Left lung (tissue), 10 donors: ENCODE measurements around the gene XPR1. TPM values are rescaled to one million over a fixed set of nuclear protein-coding genes. Genes with fewer than 3 reads are reported as not detected.

Experiments
- ATAC-seq: fragments of 200-7000 bp; cut with Tn5 transposase; one replicate; pipeline ENCODE4 v1.9.1; 2020; ENCODE audit warnings: moderate library complexity
- DNase-seq, 4 donors: peaks; one replicate each; pipeline ENCODE4 v3.0.0-alpha.2; 2013 to 2020
- H3K27ac ChIP-seq, 2 donors: fragments of 200-600 bp; sonication (generic) in 1 of 2; one replicate each; pipeline versions ENCODE4 v1.5.0 to v1.8.0; 2020 to 2021
- H3K27me3 ChIP-seq, 2 donors: fragments of 200-600 bp; sonication (generic) in 1 of 2; one replicate each; pipeline versions ENCODE4 v1.5.0 to v1.8.0; 2020 to 2021
- H3K36me3 ChIP-seq, 2 donors: fragments of 200-600 bp; sonication (generic) in 1 of 2; one replicate each; pipeline versions ENCODE4 v1.5.0 to v1.8.0; 2020 to 2021
- H3K4me1 ChIP-seq, 2 donors: fragments of 200-600 bp; one replicate each; pipeline ENCODE4 v1.8.0; 2021
- H3K4me3 ChIP-seq, 2 donors: fragments of 200-600 bp; sonication (generic) in 1 of 2; one replicate each; pipeline versions ENCODE4 v1.5.0 to v1.8.0; 2020 to 2021; ENCODE audit warnings: mild to moderate bottlenecking in 1 of 2
- H3K9me3 ChIP-seq, 2 donors: fragments of 200-600 bp; sonication (generic) in 1 of 2; one replicate each; pipeline versions ENCODE4 v1.5.0 to v1.8.0; 2020 to 2021
- CTCF ChIP-seq, 2 donors: fragments of 200-600 bp; sonication (generic) in 1 of 2; IDR thresholded peaks; one replicate each; pipeline versions ENCODE4 v1.5.0 to v1.8.0; 2021; ENCODE audit warnings: antibody characterized with exemption in 2 of 2
- intact Hi-C, 2 donors: fragments of 100-400 bp; cut with DNase I; formaldehyde crosslinking; loops; one replicate each; pipeline versions ENCODE4 v1.11.2 to v1.14.2; 2022
- polyA plus RNA-seq, 6 donors: library from polyadenylated mRNA; unstranded; fragments of 120-200 nt; gene quantifications; one replicate each; pipeline ENCODE4 v1.2.1, GENCODE V29; 2013; ENCODE audit not compliant: insufficient read length in 6 of 6
- total RNA-seq, 2 donors: library from RNA; stranded (reverse); fragmentation: NEBNext Ultra II Directional; extraction: Animal tissue kit (Norgen Biotek cat#: 25700); gene quantifications; one replicate each; pipeline ENCODE4 v1.2.1, GENCODE V29; 2021
- donor health status: DM: no; HTN: yes; CAD: no.
- donor health status: DM: no; HTN: no; CAD: no.

Gene XPR1
- total and polyA plus RNA-seq, 8 donors: 24.6 to 34.2 (median 27.8) TPM

GRCh38 chr1:180611016-180611930 lies 20.5 kb upstream of the XPR1 start:
- Histone ChIP-seq H3K36me3 (no peaks in the 10 kb centered on the region), H3K27me3 (no peaks in the 10 kb centered on the region), H3K4me3 (no peak overlapping the region), H3K9me3 (no peaks in the 10 kb centered on the region), H3K4me1 (peaks cover 0 to 19% of the 10 kb centered on the region in 2 donors), H3K27ac (peak overlapping the region; percentile 46 to 58)
- no peak for TF ChIP-seq CTCF (IDR thresholded peaks at IDR 0.05)
- intact Hi-C loops: no loop called here
- ATAC-seq (peak; percentile 60), DNase-seq (peak in 2 of 4 donors; percentile 55 to 57)

- ATAC-seq (no peak), DNase-seq (peak in 2 of 4 donors; percentile 59 to 65)
- no peak for TF ChIP-seq CTCF (IDR thresholded peaks at IDR 0.05)
- Histone ChIP-seq H3K27ac (no peak overlapping the region), H3K4me3 (no peak overlapping the region), H3K9me3 (no peaks in the 10 kb centered on the region), H3K4me1 (peaks cover 0 to 24% of the 10 kb centered on the region in 2 donors), H3K27me3 (no peaks in the 10 kb centered on the region), H3K36me3 (no peaks in the 10 kb centered on the region)
- intact Hi-C loops: no loop called here
Measured at GRCh38 chr1:180612632-180613031, 19.2 kb upstream of the XPR1 start.

GRCh38 chr1:180614730-180615129 lies 17.1 kb upstream of the XPR1 start:
- Histone ChIP-seq H3K36me3 (no peaks in the 10 kb centered on the region), H3K4me3 (no peak overlapping the region), H3K9me3 (no peaks in the 10 kb centered on the region), H3K27me3 (no peaks in the 10 kb centered on the region), H3K4me1 (peaks cover 0 to 29% of the 10 kb centered on the region in 2 donors), H3K27ac (no peak overlapping the region)
- intact Hi-C loops: no loop called here
- ATAC-seq (no peak), DNase-seq (no peak)
- TF ChIP-seq CTCF (IDR thresholded peaks at IDR 0.05): no peak

DNA sequence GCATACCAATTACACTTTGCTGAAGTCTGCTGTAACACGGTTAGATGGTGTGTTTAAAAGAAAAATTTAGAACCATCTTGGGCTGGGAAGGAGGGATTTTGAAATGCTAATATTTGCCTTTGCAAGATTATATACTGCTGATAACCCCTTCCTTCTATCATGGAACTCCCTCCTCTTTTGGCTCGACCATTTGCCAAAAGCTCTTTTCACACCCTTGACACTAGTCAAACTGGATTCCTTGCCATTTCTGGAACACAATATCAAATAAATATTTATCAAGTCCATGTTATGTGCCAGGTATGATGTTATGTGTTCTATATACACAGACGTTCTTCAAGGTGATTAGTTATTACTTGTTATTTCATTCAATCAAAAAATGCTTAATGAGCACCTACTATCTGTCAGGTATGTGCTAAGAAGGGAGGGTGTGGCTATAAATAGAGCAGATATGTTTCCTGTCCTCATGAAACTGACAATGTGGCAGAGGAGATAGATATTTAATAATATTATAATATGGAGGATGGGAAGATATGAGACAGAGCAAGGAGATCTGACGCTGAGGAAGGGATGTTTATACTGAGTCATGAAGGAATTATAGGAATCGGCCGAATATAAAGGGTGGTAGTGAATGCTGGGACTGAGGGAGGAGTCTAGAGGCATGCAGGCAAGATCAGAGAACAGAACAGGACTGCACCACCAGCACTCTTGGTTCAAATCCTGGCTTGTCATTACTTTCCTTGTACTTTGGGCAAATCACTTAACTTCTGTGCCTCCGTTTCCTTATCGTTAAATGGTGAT lies 16.1 kb upstream of the XPR1 start:
- DNase-seq (no peak), ATAC-seq (peak; percentile 49)
- no peaks in the 10 kb centered on the region for H3K36me3 ChIP-seq
- H3K27me3 ChIP-seq: no peaks in the 10 kb centered on the region
- no peak for TF ChIP-seq CTCF (IDR thresholded peaks at IDR 0.05)
- H3K9me3 ChIP-seq: no peaks in the 10 kb centered on the region
- H3K27ac ChIP-seq: no peak overlapping the region
- H3K4me1 ChIP-seq: peaks cover 0 to 23% of the 10 kb centered on the region in 2 donors
- no peak overlapping the region for H3K4me3 ChIP-seq
- intact Hi-C loops: no loop called here

- Histone ChIP-seq H3K4me3 (no peak overlapping the region), H3K27ac (no peak overlapping the region), H3K9me3 (no peaks in the 10 kb centered on the region), H3K27me3 (no peaks in the 10 kb centered on the region), H3K36me3 (no peaks in the 10 kb centered on the region), H3K4me1 (peaks cover 0 to 19% of the 10 kb centered on the region in 2 donors)
- no peak for ATAC-seq
- DNase-seq: no peak
- intact Hi-C loops: no loop called here
- TF ChIP-seq CTCF (IDR thresholded peaks at IDR 0.05): no peak
Measured at GRCh38 chr1:180616439-180616838, 15.4 kb upstream of the XPR1 start.
